HG02678 (cell line): Measurements from ENCODE around the gene STX18.
A peak's percentile ranks its signal among the peaks of the same experiment; 100 is the strongest.

Source experiments
- ATAC-seq: cut with Tn5 transposase; IDR thresholded peaks from one replicate; pipeline ENCODE4 v1.9.1; 2021; ENCODE audit warnings: mild to moderate bottlenecking, moderate library complexity; ENCODE audit not compliant: unreplicated experiment

STX18 gene

GRCh38 chr4:4440333-4441061 is 101.4 kb downstream of the STX18 start:
- no peak for ATAC-seq

GRCh38 chr4:4439782-4440181 is 102.1 kb downstream of the STX18 start:
- no peak for ATAC-seq

GRCh38 chr4:4438891-4439290 is 103.0 kb downstream of the STX18 start:
- ATAC-seq = no peak

- no peak for ATAC-seq
Measured at GRCh38 chr4:4437798-4438470, 103.9 kb downstream of the STX18 start.

- no peak for ATAC-seq
Measured at GRCh38 chr4:4436244-4436823, 105.5 kb downstream of the STX18 start.

- no peak for ATAC-seq
Measured at GRCh38 chr4:4433941-4434340, 107.9 kb downstream of the STX18 start.

- ATAC-seq = no peak
Measured at GRCh38 chr4:4432341-4433125, 109.3 kb downstream of the STX18 start.

GRCh38 chr4:4430492-4431195 is 111.2 kb downstream of the STX18 start:
- ATAC-seq = peak; percentile 72

GRCh38 chr4:4428966-4429875 is 112.6 kb downstream of the STX18 start:
- no peak for ATAC-seq

GRCh38 chr4:4427886-4428285 is 114.0 kb downstream of the STX18 start:
- ATAC-seq = no peak

- ATAC-seq = no peak
Measured at GRCh38 chr4:4427121-4427870, 114.6 kb downstream of the STX18 start.

GRCh38 chr4:4426511-4427120 is 115.2 kb downstream of the STX18 start:
- ATAC-seq = no peak

GRCh38 chr4:4425696-4426095 is 116.2 kb downstream of the STX18 start:
- ATAC-seq = no peak

- no peak for ATAC-seq
Measured at GRCh38 chr4:4425119-4425690, 116.6 kb downstream of the STX18 start.

- ATAC-seq = no peak
Measured at GRCh38 chr4:4424499-4425115, 117.2 kb downstream of the STX18 start.

GRCh38 chr4:4423706-4424498 is 117.9 kb downstream of the STX18 start:
- ATAC-seq = no peak
